Measurements from ENCODE around the gene IL2RG.

The IL2RG gene

GRCh38 chrX:71096760-71097032 lies 14.7 kb downstream of the IL2RG start:
- Histone ChIP-seq H3K4me3 (ENCODE audit: low read depth, low read length) (peak overlapping the region; percentile 89), H3K36me3 (ENCODE audit: insufficient read depth, low read length) (no peaks in the 10 kb centered on the region), H3K27ac (ENCODE audit: low read depth, low read length) (no peak overlapping the region), H3K4me1 (ENCODE audit: control insufficient read depth, insufficient read depth, low read length, unreplicated experiment) (no peaks in the 10 kb centered on the region), H3K79me2 (ENCODE audit: control insufficient read depth, insufficient read depth, low read length, unreplicated experiment) (no peaks in the 10 kb centered on the region), H3K27me3 (ENCODE audit: insufficient read depth, low read length) (no peaks in the 10 kb centered on the region), H2AFZ (ENCODE audit: low read length, unreplicated experiment) (no peak overlapping the region)

DNA sequence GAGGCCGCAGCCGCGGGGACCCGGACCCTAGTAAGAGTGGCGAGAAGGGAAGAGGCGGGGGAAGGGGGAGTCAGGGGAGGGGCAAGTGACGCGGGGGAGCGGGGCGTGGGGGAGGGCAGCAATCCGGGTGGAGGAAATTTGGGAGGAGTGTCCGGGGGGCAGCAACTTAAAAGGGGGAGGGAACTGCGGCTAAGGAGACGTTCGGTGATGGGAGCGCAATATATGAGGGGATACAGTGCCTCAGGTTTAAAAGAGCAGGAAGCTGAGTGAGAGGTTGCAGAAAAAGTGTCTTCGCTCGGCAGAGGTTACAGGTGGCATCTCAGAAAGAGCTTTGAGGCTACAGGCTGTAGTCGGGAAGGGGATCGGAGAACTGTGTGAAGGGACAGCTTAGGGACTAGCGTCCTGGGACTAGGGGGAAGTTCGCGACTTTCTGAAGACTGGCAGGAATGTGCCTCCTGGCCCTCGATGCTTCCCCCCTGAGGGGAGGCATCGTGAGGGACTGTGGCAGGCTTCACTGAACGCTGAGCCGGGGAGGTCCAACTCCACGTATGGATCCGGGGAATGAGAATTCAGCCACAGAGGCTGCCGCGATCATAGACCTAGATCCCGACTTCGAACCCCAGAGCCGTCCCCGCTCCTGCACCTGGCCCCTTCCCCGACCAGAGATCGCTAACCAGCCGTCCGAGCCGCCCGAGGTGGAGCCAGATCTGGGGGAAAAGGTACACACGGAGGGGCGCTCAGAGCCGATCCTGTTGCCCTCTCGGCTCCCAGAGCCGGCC lies 15.2 kb downstream of the IL2RG start:
- H3K4me1 ChIP-seq (ENCODE audit: control insufficient read depth, insufficient read depth, low read length, unreplicated experiment), result no peaks in the 10 kb centered on the region
- H3K27me3 ChIP-seq (ENCODE audit: insufficient read depth, low read length), result no peaks in the 10 kb centered on the region
- H3K27ac ChIP-seq (ENCODE audit: low read depth, low read length), result no peak overlapping the region
- H2AFZ ChIP-seq (ENCODE audit: low read length, unreplicated experiment), result no peak overlapping the region
- H3K79me2 ChIP-seq (ENCODE audit: control insufficient read depth, insufficient read depth, low read length, unreplicated experiment), result no peaks in the 10 kb centered on the region
- no peaks in the 10 kb centered on the region for H3K36me3 ChIP-seq (ENCODE audit: insufficient read depth, low read length)
- H3K4me3 ChIP-seq (ENCODE audit: low read depth, low read length), result peak overlapping the region; percentile 89

GRCh38 chrX:71095555-71095980 lies 15.8 kb downstream of the IL2RG start, which contains the start of gene FOXO4:
Gene FOXO4 (plus strand): TSS chrX:71095851. CDS start chrX:71096529, 678 bp downstream.
- H2AFZ ChIP-seq (ENCODE audit: low read length, unreplicated experiment), result peak within 1 kb of the TSS; percentile 93
- peak within 1 kb of the TSS; percentile 89 for H3K4me3 ChIP-seq (ENCODE audit: low read depth, low read length)
- no peaks in the 10 kb centered on the region for H3K79me2 ChIP-seq (ENCODE audit: control insufficient read depth, insufficient read depth, low read length, unreplicated experiment)
- no peak within 1 kb of the TSS for H3K27ac ChIP-seq (ENCODE audit: low read depth, low read length)
- H3K36me3 ChIP-seq (ENCODE audit: insufficient read depth, low read length), result no peaks in the 10 kb centered on the region
- no peaks in the 10 kb centered on the region for H3K27me3 ChIP-seq (ENCODE audit: insufficient read depth, low read length)
- no peaks in the 10 kb centered on the region for H3K4me1 ChIP-seq (ENCODE audit: control insufficient read depth, insufficient read depth, low read length, unreplicated experiment)

- Histone ChIP-seq H3K36me3 (ENCODE audit: insufficient read depth, low read length) (no peaks in the 10 kb centered on the region), H3K79me2 (ENCODE audit: control insufficient read depth, insufficient read depth, low read length, unreplicated experiment) (no peaks in the 10 kb centered on the region), H3K4me1 (ENCODE audit: control insufficient read depth, insufficient read depth, low read length, unreplicated experiment) (no peaks in the 10 kb centered on the region), H3K4me3 (ENCODE audit: low read depth, low read length) (peak overlapping the region; percentile 89), H3K27me3 (ENCODE audit: insufficient read depth, low read length) (no peaks in the 10 kb centered on the region), H2AFZ (ENCODE audit: low read length, unreplicated experiment) (peak overlapping the region; percentile 93), H3K27ac (ENCODE audit: low read depth, low read length) (no peak overlapping the region)
Measured at GRCh38 chrX:71095033-71095432, 16.3 kb downstream of the IL2RG start.

- Histone ChIP-seq H2AFZ (ENCODE audit: low read length, unreplicated experiment) (no peak overlapping the region), H3K4me3 (ENCODE audit: low read depth, low read length) (no peak overlapping the region), H3K79me2 (ENCODE audit: control insufficient read depth, insufficient read depth, low read length, unreplicated experiment) (no peaks in the 10 kb centered on the region), H3K36me3 (ENCODE audit: insufficient read depth, low read length) (no peaks in the 10 kb centered on the region), H3K4me1 (ENCODE audit: control insufficient read depth, insufficient read depth, low read length, unreplicated experiment) (no peaks in the 10 kb centered on the region), H3K27me3 (ENCODE audit: insufficient read depth, low read length) (no peaks in the 10 kb centered on the region), H3K27ac (ENCODE audit: low read depth, low read length) (no peak overlapping the region)
Measured at GRCh38 chrX:71091263-71091662, 20.1 kb downstream of the IL2RG start.

DNA sequence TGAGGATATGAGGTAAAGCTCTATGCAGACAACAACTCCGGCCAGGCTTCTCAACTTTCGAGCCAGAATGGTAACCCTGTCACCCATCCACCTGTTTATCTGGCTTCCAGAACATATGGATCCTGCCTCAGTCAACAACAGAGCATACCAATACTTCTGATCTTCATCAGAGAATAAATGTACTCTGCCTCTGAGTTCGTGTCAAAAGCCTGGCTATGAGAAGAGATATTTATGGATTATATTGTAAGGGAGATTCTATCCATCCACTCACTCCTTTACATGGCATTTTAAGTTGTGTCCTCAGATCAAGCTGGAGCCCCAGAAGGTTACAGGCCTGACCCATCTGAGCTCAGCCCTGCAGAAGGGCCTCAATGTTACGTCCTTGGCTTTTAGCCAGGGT lies 25.5 kb downstream of the IL2RG start:
- Histone ChIP-seq H3K4me3 (ENCODE audit: low read depth, low read length) (no peak overlapping the region), H3K79me2 (ENCODE audit: control insufficient read depth, insufficient read depth, low read length, unreplicated experiment) (no peaks in the 10 kb centered on the region), H3K4me1 (ENCODE audit: control insufficient read depth, insufficient read depth, low read length, unreplicated experiment) (peaks cover 6% of the 10 kb centered on the region), H2AFZ (ENCODE audit: low read length, unreplicated experiment) (no peak overlapping the region), H3K27ac (ENCODE audit: low read depth, low read length) (no peak overlapping the region), H3K36me3 (ENCODE audit: insufficient read depth, low read length) (no peaks in the 10 kb centered on the region), H3K27me3 (ENCODE audit: insufficient read depth, low read length) (no peaks in the 10 kb centered on the region)

GRCh38 chrX:71082822-71083221 lies 28.6 kb downstream of the IL2RG start:
- no peaks in the 10 kb centered on the region for H3K36me3 ChIP-seq (ENCODE audit: insufficient read depth, low read length)
- peaks cover 6% of the 10 kb centered on the region for H3K4me1 ChIP-seq (ENCODE audit: control insufficient read depth, insufficient read depth, low read length, unreplicated experiment)
- H3K27ac ChIP-seq (ENCODE audit: low read depth, low read length), result no peak overlapping the region
- H3K79me2 ChIP-seq (ENCODE audit: control insufficient read depth, insufficient read depth, low read length, unreplicated experiment), result no peaks in the 10 kb centered on the region
- no peak overlapping the region for H2AFZ ChIP-seq (ENCODE audit: low read length, unreplicated experiment)
- H3K27me3 ChIP-seq (ENCODE audit: insufficient read depth, low read length), result no peaks in the 10 kb centered on the region
- H3K4me3 ChIP-seq (ENCODE audit: low read depth, low read length), result no peak overlapping the region

DNA sequence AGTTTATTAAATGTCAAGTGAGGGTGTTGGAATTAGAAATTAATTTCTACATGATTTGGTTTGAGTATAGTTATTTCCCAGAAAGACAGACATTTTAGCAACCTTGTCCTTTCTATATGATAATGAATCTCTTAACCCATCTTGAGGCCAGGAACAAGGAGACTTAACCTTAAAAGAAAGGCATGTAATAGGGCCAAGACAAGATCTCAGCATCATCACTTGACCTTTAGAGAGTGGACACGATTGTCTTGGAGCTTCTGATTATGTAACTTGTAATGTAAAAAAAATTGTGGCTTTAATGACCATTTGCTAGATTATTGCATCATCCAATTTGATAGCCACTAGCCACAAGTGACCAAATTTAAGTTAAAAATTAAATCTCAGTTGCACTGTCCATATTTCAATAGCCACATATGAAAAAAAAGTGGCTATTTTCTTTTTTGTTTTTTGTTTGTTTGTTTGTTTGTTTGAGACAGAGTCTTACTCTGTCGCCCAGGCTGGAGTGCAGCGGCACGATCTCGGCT lies 29.2 kb downstream of the IL2RG start:
- H3K79me2 ChIP-seq (ENCODE audit: control insufficient read depth, insufficient read depth, low read length, unreplicated experiment), result no peaks in the 10 kb centered on the region
- H2AFZ ChIP-seq (ENCODE audit: low read length, unreplicated experiment), result no peak overlapping the region
- peaks cover 6% of the 10 kb centered on the region for H3K4me1 ChIP-seq (ENCODE audit: control insufficient read depth, insufficient read depth, low read length, unreplicated experiment)
- H3K4me3 ChIP-seq (ENCODE audit: low read depth, low read length), result no peak overlapping the region
- H3K36me3 ChIP-seq (ENCODE audit: insufficient read depth, low read length), result no peaks in the 10 kb centered on the region
- H3K27ac ChIP-seq (ENCODE audit: low read depth, low read length), result no peak overlapping the region
- H3K27me3 ChIP-seq (ENCODE audit: insufficient read depth, low read length), result no peaks in the 10 kb centered on the region

DNA sequence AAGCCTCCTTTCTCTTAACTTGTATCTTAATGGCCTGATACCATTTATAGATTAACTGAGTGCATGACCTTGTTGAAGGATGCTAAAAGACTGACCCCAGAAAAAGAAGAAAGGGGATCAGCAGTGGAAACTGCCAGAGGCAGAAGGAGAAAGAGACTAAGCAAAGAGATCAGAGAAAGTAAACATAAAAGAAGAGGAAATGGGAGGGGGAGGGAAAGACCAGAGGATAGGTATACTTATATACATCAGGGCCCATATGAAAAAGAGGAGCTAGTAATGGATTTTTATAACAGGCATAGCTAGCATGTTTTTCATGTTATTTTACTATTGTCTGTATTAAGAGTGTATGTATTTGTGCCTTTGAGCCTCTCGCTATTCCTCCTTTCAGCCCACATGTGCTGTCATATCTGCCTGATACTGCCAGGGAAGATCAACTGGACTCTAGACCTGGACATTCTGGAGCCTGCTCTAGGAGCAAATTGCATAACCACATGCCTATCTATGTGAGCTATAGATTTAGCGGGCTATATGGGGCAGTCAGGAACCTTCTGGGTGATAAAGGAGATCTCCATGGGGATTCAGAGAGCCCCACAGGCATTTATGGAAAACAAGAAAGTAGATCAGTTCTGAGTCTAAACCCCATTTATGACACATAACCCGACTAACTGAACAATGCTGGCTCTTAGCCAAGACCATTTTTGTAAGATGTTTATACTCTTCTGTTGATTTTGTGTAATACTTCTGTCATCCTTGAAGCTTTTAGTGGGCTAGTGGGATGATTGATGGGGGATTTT lies 29.9 kb downstream of the IL2RG start:
- Histone ChIP-seq H3K4me1 (ENCODE audit: control insufficient read depth, insufficient read depth, low read length, unreplicated experiment) (peaks cover 6% of the 10 kb centered on the region), H3K27ac (ENCODE audit: low read depth, low read length) (no peak overlapping the region), H3K36me3 (ENCODE audit: insufficient read depth, low read length) (no peaks in the 10 kb centered on the region), H3K4me3 (ENCODE audit: low read depth, low read length) (no peak overlapping the region), H3K79me2 (ENCODE audit: control insufficient read depth, insufficient read depth, low read length, unreplicated experiment) (no peaks in the 10 kb centered on the region), H3K27me3 (ENCODE audit: insufficient read depth, low read length) (no peaks in the 10 kb centered on the region), H2AFZ (ENCODE audit: low read length, unreplicated experiment) (no peak overlapping the region)

DNA sequence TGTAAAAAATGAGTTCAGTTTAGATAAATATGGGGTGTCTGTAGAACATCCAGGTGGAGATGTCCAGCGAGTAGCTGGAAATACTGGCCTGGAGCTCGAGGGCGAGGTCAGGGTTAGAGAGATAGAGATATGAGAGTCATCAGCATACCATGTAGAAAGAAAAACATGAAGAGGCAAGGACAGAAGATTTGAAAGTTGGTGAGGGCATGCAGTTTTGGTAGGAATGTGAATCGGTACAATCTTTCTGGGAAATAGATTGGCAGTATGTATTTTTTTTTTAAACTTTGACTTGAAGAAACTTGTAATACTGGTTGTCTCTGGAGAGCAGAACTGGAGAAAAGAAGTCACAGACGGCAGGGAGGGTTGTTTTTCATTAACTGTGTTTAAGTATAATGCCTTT lies 40.8 kb downstream of the IL2RG start:
- Histone ChIP-seq H3K79me2 (ENCODE audit: control insufficient read depth, insufficient read depth, low read length, unreplicated experiment) (peaks cover 21% of the 10 kb centered on the region), H3K36me3 (ENCODE audit: insufficient read depth, low read length) (no peaks in the 10 kb centered on the region), H3K4me3 (ENCODE audit: low read depth, low read length) (no peak overlapping the region), H3K27me3 (ENCODE audit: insufficient read depth, low read length) (no peaks in the 10 kb centered on the region), H2AFZ (ENCODE audit: low read length, unreplicated experiment) (no peak overlapping the region), H3K27ac (ENCODE audit: low read depth, low read length) (no peak overlapping the region), H3K4me1 (ENCODE audit: control insufficient read depth, insufficient read depth, low read length, unreplicated experiment) (peaks cover 5% of the 10 kb centered on the region)

Measured in ACC112 (cell line).